ENCODE results near the gene KIAA1217.

DNA sequence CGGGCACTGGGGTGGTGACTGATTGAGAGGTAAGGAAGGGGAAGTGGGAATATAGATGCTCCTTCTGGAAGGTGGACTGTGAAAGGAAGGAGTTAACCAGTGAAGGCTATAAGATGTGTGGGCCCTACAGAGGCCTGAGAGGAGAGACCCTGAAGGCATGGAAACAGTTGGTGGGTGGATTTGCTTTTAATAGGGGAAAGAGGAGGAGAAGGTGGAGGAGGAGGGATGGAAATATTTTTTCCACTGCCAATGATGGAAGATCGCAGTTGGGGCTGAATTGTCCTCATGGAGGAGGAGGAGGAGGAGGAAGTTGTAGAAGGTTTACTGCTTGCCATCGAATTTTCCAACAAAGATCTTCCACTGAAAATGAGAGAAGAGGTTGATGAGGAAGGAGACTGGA, 80.3 kb downstream of the KIAA1217 start:
- TF ChIP-seq CTCF (IDR thresholded peaks at IDR 0.05) (no peak), POLR2A (IDR thresholded peaks at IDR 0.05) (no peak)
